ENCODE data around the gene SLC25A51. TPM values are rescaled to one million over a fixed set of nuclear protein-coding genes. Genes with fewer than 3 reads are reported as not detected.

Gene SLC25A51
- total and polyA plus RNA-seq, 2 experiments from 2014 or later: 5.3 to 22.0 TPM

DNA sequence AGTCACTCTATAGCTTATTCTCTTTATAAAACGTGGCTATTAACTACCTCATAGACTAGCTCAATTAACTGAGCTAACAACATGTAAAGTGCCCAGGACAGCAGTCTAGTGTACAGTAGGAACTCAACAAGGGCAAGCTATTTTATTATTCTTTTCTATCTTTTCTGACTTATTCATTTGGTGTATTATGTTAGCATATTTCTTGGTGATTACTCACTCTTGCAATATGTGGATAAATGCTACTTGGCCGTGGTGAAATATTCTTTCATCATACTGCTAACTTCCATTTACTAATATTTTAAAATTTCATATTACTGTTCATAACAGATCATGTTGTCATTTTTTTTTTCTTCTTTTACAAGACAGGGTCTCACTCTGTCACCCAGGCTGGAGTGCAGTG lies 4.9 kb downstream of the SLC25A51 start:
- H3K4me3 Mint-ChIP-seq: no peak overlapping the region
- H3F3A ChIP-seq (replicated peaks; ENCODE audit: low read depth): no peaks in the 10 kb centered on the region
- H3K27me3 ChIP-seq (ENCODE audit: insufficient read depth): peaks cover 6% of the 10 kb centered on the region; the same call in 1 of the 2 replicates
- H3K27ac ChIP-seq (ENCODE audit: low read depth): no peak overlapping the region
- no peak overlapping the region for H3K4me3 ChIP-seq
- H3K4me2 ChIP-seq: no peak overlapping the region
- H3K4me1 ChIP-seq (ENCODE audit: insufficient read depth): peaks cover 9% of the 10 kb centered on the region
- no peak for ATAC-seq
- H2AFZ ChIP-seq: no peak overlapping the region
- H3K9me3 Mint-ChIP-seq: no peaks in the 10 kb centered on the region
- H3K36me3 ChIP-seq (ENCODE audit: insufficient read depth): peaks cover 4% of the 10 kb centered on the region; the same call in 1 of the 2 replicates
- H3K27me3 Mint-ChIP-seq (ENCODE audit: insufficient read depth, low read depth, poor library complexity): no peaks in the 10 kb centered on the region
- H4K20me1 ChIP-seq (replicated peaks; ENCODE audit: insufficient read depth): peaks cover 14% of the 10 kb centered on the region
- H3K36me3 Mint-ChIP-seq (ENCODE audit: low read depth): peaks cover 39% of the 10 kb centered on the region; the same call in 2 of the 3 replicates
- no peaks in the 10 kb centered on the region for H3K9me2 ChIP-seq (ENCODE audit: insufficient read depth)
- TF ChIP-seq, protein P1, sequence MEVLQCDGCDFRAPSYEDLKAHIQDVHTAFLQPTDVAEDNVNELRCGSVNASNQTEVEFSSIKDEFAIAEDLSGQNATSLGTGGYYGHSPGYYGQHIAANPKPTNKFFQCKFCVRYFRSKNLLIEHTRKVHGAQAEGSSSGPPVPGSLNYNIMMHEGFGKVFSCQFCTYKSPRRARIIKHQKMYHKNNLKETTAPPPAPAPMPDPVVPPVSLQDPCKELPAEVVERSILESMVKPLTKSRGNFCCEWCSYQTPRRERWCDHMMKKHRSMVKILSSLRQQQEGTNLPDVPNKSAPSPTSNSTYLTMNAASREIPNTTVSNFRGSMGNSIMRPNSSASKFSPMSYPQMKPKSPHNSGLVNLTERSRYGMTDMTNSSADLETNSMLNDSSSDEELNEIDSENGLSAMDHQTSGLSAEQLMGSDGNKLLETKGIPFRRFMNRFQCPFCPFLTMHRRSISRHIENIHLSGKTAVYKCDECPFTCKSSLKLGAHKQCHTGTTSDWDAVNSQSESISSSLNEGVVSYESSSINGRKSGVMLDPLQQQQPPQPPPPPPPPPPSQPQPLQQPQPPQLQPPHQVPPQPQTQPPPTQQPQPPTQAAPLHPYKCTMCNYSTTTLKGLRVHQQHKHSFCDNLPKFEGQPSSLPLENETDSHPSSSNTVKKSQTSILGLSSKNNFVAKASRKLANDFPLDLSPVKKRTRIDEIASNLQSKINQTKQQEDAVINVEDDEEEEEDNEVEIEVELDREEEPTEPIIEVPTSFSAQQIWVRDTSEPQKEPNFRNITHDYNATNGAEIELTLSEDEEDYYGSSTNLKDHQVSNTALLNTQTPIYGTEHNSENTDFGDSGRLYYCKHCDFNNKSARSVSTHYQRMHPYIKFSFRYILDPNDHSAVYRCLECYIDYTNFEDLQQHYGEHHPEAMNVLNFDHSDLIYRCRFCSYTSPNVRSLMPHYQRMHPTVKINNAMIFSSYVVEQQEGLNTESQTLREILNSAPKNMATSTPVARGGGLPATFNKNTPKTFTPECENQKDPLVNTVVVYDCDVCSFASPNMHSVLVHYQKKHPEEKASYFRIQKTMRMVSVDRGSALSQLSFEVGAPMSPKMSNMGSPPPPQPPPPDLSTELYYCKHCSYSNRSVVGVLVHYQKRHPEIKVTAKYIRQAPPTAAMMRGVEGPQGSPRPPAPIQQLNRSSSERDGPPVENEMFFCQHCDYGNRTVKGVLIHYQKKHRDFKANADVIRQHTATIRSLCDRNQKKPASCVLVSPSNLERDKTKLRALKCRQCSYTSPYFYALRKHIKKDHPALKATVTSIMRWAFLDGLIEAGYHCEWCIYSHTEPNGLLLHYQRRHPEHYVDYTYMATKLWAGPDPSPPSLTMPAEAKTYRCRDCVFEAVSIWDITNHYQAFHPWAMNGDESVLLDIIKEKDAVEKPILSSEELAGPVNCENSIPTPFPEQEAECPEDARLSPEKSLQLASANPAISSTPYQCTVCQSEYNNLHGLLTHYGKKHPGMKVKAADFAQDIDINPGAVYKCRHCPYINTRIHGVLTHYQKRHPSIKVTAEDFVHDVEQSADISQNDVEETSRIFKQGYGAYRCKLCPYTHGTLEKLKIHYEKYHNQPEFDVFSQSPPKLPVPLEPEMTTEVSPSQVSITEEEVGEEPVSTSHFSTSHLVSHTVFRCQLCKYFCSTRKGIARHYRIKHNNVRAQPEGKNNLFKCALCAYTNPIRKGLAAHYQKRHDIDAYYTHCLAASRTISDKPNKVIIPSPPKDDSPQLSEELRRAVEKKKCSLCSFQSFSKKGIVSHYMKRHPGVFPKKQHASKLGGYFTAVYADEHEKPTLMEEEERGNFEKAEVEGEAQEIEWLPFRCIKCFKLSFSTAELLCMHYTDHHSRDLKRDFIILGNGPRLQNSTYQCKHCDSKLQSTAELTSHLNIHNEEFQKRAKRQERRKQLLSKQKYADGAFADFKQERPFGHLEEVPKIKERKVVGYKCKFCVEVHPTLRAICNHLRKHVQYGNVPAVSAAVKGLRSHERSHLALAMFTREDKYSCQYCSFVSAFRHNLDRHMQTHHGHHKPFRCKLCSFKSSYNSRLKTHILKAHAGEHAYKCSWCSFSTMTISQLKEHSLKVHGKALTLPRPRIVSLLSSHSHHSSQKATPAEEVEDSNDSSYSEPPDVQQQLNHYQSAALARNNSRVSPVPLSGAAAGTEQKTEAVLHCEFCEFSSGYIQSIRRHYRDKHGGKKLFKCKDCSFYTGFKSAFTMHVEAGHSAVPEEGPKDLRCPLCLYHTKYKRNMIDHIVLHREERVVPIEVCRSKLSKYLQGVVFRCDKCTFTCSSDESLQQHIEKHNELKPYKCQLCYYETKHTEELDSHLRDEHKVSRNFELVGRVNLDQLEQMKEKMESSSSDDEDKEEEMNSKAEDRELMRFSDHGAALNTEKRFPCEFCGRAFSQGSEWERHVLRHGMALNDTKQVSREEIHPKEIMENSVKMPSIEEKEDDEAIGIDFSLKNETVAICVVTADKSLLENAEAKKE (CRISPR knock-in tag; IDR thresholded peaks at IDR 0.05): no peak
- TF ChIP-seq EZH2phosphoT487 (IDR thresholded peaks at IDR 0.05; ENCODE audit: unreplicated experiment): no peak
- no peak for TF ChIP-seq ETS1 (IDR thresholded peaks at IDR 0.05)
- TF ChIP-seq CREB1 (CRISPR knock-in tag; IDR thresholded peaks at IDR 0.05; ENCODE audit: low read depth): no peak
- no peak for TF ChIP-seq EZH2 (IDR thresholded peaks at IDR 0.05; ENCODE audit: low read depth, unreplicated experiment)
- TF ChIP-seq ZNF331 (CRISPR knock-in tag; IDR thresholded peaks at IDR 0.05; ENCODE audit: low read depth): no peak
- TF ChIP-seq STAT1 (IDR thresholded peaks at IDR 0.05; ENCODE audit: unreplicated experiment): no peak
- TF ChIP-seq, protein P2, sequence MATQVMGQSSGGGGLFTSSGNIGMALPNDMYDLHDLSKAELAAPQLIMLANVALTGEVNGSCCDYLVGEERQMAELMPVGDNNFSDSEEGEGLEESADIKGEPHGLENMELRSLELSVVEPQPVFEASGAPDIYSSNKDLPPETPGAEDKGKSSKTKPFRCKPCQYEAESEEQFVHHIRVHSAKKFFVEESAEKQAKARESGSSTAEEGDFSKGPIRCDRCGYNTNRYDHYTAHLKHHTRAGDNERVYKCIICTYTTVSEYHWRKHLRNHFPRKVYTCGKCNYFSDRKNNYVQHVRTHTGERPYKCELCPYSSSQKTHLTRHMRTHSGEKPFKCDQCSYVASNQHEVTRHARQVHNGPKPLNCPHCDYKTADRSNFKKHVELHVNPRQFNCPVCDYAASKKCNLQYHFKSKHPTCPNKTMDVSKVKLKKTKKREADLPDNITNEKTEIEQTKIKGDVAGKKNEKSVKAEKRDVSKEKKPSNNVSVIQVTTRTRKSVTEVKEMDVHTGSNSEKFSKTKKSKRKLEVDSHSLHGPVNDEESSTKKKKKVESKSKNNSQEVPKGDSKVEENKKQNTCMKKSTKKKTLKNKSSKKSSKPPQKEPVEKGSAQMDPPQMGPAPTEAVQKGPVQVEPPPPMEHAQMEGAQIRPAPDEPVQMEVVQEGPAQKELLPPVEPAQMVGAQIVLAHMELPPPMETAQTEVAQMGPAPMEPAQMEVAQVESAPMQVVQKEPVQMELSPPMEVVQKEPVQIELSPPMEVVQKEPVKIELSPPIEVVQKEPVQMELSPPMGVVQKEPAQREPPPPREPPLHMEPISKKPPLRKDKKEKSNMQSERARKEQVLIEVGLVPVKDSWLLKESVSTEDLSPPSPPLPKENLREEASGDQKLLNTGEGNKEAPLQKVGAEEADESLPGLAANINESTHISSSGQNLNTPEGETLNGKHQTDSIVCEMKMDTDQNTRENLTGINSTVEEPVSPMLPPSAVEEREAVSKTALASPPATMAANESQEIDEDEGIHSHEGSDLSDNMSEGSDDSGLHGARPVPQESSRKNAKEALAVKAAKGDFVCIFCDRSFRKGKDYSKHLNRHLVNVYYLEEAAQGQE (IDR thresholded peaks at IDR 0.05; ENCODE audit: unreplicated experiment): no peak
- no peak for TF ChIP-seq NANOG (IDR thresholded peaks at IDR 0.05; ENCODE audit: borderline replicate concordance)
- TF ChIP-seq ZNF114 (CRISPR knock-in tag; IDR thresholded peaks at IDR 0.05): no peak
- no peak for TF ChIP-seq CTCF (conservative IDR thresholded peaks at IDR 0.05; ENCODE audit: low read depth in 2 of 2)
- TF ChIP-seq JUNB (IDR thresholded peaks at IDR 0.05; ENCODE audit: unreplicated experiment): no peak
- no peak for TF ChIP-seq POLR2AphosphoS5 (IDR thresholded peaks at IDR 0.05; ENCODE audit: low read depth)
- peaks cover 5% of the 10 kb centered on the region; the same call in 2 of the 3 replicates for H3K4me1 Mint-ChIP-seq
- DNase-seq (ENCODE audit: low spot score): no peak
- H3K79me2 ChIP-seq (replicated peaks; ENCODE audit: insufficient read depth): peaks cover 25% of the 10 kb centered on the region
- no peak overlapping the region for H3K27ac Mint-ChIP-seq

All from GM23338 (cell line).